ENCODE results near the gene NUPR1.
"Not testable (repeated sequence)": the region's sequence is repeated elsewhere in the genome, so short reads cannot be mapped to it uniquely, and the experiment has no call there.

GRCh38 chr16:28545964-28546363 lies 7.2 kb upstream of the NUPR1 start:
- TF ChIP-seq CTCF (conservative IDR thresholded peaks at IDR 0.05); ZFX (IDR thresholded peaks at IDR 0.05): not testable (repeated sequence)
